ENCODE measurements around the gene NCOA1. TPM values are rescaled to one million over a fixed set of nuclear protein-coding genes. Genes with fewer than 3 reads are reported as not detected.

NCOA1 gene
- total RNA-seq, 2 donors from 2014 or later: 44.2 to 47.1 TPM

DNA sequence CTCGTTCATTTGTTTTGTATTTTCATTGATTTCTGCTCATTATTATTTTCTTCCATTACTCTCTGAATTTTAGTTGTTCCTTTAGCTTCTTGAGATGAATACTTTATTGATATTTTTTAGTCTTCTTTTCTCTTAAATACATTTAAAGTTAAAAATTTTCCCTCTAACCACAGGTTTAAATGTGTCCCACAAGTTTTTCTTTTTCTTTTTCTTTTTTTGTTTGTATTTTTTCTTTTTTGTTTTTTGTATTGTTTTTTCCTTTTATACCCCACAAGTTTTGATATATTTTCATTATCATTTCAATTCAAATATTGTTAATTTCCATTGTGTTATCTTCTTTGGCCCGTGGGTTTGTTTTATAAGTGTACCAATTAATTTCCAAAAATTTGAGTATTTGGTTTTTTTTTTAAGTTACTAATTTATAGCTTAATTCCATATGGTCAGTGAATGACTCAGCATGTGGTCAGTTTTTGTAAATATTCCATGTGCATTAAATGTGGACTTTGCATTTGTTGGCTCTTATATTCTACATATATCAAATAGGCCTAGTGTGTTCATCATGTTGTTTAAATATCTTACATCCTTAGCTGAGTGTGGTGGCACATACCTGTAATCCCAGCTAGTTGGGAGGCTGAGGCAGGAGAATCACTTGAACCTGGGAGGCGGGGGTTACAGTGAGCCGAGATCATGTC lies 318.4 kb downstream of the NCOA1 start:
- no peaks in the 10 kb centered on the region for H3K36me3 Mint-ChIP-seq (ENCODE audit: low read depth)
- H3K4me1 Mint-ChIP-seq: peaks cover 26% of the 10 kb centered on the region
- no peak for ATAC-seq
- no peaks in the 10 kb centered on the region for H3K9me3 ChIP-seq (ENCODE audit: control insufficient read depth, low read length, poor library complexity, severe bottlenecking)
- H3K27ac Mint-ChIP-seq: peak overlapping the region; percentile 86
- DNase-seq: no peak
- peak overlapping the region; percentile 43 for H3K4me3 Mint-ChIP-seq
- H3K27me3 Mint-ChIP-seq: no peaks in the 10 kb centered on the region

DNA sequence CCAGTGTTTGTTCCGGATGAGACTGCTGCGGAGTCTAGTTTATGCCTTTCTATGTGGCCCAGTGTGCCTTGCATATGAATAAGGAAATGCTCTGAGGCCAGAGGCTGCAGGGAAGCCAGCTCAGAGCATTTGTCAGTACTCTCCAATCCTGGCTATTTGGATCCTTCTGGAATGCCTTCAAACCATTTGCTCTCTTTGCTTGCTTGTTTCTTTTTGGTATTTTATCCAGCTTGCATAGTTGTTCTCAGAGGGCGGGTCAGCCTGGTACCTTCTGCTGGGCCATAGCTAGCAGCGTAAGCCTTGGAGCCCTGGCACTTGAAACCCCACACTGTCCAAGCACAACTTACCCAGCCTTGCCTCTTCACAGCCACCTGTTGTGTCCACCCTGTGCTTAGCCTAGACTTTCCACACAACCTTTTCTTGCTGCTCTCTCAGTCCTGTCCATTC lies 322.7 kb downstream of the NCOA1 start:
- no peaks in the 10 kb centered on the region for H3K36me3 Mint-ChIP-seq (ENCODE audit: low read depth)

DNA sequence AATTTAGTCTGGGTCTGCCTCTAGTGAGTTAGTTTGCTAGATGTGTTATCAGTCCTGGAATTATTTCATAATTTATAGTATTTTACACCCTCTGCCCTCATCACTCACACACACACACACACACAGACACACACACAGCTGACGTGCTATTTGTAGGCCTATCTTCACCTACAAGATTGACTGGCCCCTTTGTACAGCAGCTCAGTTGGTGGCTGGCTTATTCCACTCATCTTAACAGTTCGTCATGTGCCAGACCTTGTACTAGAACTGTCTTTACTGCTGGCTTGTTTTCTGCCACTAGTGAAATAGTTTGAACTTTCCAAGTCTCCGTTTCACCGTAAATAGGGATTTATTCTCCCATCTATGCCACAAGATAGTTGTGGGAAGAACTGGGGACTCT lies 323.5 kb downstream of the NCOA1 start:
- Mint-ChIP-seq H3K27me3 (no peaks in the 10 kb centered on the region), H3K36me3 (ENCODE audit: low read depth) (no peaks in the 10 kb centered on the region), H3K4me3 (no peak overlapping the region), H3K27ac (no peak overlapping the region), H3K4me1 (peaks cover 9% of the 10 kb centered on the region)
- no peaks in the 10 kb centered on the region for H3K9me3 ChIP-seq (ENCODE audit: control insufficient read depth, low read length, poor library complexity, severe bottlenecking)
- ATAC-seq (no peak), DNase-seq (no peak)

More for the DNA sequence above, 322.7 kb downstream of the NCOA1 start:
- H3K4me1 Mint-ChIP-seq: peaks cover 15% of the 10 kb centered on the region
- ATAC-seq (no peak), DNase-seq (no peak)
- H3K27ac Mint-ChIP-seq: no peak overlapping the region
- H3K27me3 Mint-ChIP-seq: no peaks in the 10 kb centered on the region
- H3K4me3 Mint-ChIP-seq: no peak overlapping the region
- H3K9me3 ChIP-seq (ENCODE audit: control insufficient read depth, low read length, poor library complexity, severe bottlenecking): no peaks in the 10 kb centered on the region

DNA sequence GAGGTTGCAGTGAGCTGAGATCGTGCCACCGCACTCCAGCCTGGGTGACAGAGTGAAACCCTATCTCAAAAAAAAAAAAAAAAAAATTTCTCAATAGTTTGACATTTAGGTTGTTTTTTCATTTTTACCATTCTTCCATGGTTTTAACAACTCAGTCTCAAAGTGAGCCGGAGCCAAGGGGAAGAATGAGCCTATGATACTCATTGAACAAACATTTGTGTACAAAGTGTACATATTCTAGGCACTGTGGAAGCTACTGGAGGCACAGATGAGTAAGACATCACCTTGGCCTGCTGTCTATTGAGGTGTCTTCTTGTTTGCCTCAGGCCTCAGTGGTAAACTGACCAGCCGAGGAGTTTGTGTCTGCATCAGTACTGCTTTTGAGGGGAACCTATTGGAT lies 324.1 kb downstream of the NCOA1 start:
- H3K9me3 ChIP-seq (ENCODE audit: control insufficient read depth, low read length, poor library complexity, severe bottlenecking): no peaks in the 10 kb centered on the region
- ATAC-seq (no peak), DNase-seq (no peak)
- Mint-ChIP-seq H3K4me1 (peaks cover 8% of the 10 kb centered on the region), H3K27me3 (no peaks in the 10 kb centered on the region), H3K27ac (no peak overlapping the region), H3K4me3 (no peak overlapping the region), H3K36me3 (ENCODE audit: low read depth) (no peaks in the 10 kb centered on the region)

DNA sequence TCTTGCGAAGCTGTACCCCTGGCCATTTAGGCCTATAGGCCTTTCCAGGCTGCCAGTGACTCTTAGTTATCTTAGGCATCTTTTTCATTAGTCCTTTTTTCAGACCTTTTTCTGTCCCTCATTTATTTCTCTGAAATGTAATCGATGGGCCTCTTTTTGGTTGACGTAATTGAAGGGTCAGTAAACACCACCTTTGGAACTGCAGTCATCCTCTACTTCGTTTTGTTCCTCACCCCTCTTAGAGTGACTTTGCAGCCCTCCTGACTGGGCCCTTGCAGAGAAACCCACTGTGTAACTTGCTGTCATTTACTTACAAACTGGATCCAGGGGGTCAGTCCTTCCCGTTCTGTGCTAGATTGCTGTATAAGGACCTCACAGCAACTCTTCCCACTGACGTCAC lies 325.4 kb downstream of the NCOA1 start:
- Mint-ChIP-seq H3K4me1 (peaks cover 8% of the 10 kb centered on the region), H3K27me3 (no peaks in the 10 kb centered on the region), H3K27ac (no peak overlapping the region), H3K36me3 (ENCODE audit: low read depth) (no peaks in the 10 kb centered on the region), H3K4me3 (no peak overlapping the region)
- ATAC-seq: no peak
- no peaks in the 10 kb centered on the region for H3K9me3 ChIP-seq (ENCODE audit: control insufficient read depth, low read length, poor library complexity, severe bottlenecking)
- no peak for DNase-seq

DNA sequence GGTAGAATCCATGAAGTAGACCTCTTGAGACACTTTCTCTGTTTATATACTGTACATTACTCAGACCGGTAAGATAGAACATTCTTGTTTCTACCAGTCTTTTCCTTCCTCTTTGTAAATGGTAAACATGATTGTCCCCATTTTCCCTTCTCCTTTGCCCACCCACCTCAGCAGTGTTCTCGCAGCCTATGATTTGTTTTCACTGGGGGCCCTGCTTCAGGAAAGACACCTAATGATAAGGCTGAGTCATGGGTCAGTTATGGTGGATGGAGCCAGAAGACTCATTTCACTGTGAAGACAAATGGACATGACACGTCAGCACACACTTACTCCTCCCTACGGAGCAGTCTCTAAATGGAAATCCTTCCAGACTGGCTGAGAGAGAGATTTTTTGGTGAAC lies 325.8 kb downstream of the NCOA1 start:
- DNase-seq (no peak), ATAC-seq (no peak)
- Mint-ChIP-seq H3K4me3 (no peak overlapping the region), H3K36me3 (ENCODE audit: low read depth) (no peaks in the 10 kb centered on the region), H3K27ac (no peak overlapping the region), H3K4me1 (peaks cover 8% of the 10 kb centered on the region), H3K27me3 (no peaks in the 10 kb centered on the region)
- no peaks in the 10 kb centered on the region for H3K9me3 ChIP-seq (ENCODE audit: control insufficient read depth, low read length, poor library complexity, severe bottlenecking)

DNA sequence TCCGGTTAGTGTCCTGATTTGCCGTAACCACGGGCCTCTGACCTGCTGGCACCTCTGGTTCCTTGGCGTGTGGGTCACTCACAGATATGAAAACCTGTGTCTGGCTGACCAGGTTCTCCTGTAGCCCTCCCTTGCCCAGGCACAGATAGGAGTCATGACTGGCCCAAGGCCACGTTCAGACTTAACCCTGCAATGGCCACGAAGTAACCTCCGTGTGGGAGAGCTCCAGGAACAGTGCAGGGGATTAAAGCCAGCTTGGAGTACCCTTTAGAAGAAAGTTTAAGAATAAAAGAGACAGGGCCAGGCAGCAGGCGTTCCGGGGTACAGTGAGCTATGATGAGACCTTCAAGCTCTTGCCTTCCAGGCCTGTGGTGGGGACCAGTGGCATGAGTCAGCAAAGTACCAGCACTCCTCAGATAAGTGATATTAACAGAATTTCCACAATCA lies 327.7 kb downstream of the NCOA1 start:
- Mint-ChIP-seq H3K27me3 (no peaks in the 10 kb centered on the region), H3K27ac (no peak overlapping the region), H3K4me1 (peaks cover 5% of the 10 kb centered on the region), H3K4me3 (no peak overlapping the region), H3K36me3 (ENCODE audit: low read depth) (no peaks in the 10 kb centered on the region)
- ATAC-seq (no peak), DNase-seq (no peak)
- no peaks in the 10 kb centered on the region for H3K9me3 ChIP-seq (ENCODE audit: control insufficient read depth, low read length, poor library complexity, severe bottlenecking)

DNA sequence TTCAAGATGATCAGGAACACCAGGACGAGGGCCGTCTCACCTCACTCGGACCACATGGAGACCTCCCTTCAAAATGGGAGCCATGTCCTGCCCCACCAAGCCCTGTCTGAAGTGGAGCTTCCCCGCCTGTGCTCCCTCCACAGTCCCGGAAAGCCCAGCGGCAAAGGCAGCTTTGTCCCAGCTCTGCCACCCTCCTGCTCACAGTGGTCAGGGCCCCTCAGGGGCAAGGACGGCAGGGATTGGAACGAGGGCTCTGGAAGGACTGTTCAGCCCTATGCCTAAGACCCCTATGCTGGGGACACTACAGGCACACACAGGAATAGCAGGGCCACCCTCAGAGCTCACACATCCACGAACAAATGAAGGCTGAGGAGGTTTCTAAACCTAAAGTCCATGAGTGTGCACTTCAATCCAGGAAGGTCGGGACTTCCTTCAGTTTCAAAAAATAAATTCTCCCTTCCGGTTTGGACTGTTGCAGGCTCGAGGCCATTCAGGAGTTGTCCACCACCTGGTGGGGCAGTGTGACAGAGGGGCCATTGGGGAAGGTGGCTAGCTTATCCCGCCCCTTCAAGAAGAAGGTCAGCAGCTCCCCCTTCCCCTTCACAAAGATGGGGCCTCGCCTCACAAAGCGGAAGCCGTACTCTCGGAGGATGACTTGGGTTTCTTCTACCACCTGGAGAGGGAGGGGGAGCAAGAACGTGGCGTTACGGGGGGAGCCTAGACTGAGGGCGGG lies 328.6 kb downstream of the NCOA1 start:
- DNase-seq (no peak), ATAC-seq (no peak)
- H3K4me3 Mint-ChIP-seq: no peak overlapping the region
- no peaks in the 10 kb centered on the region for H3K9me3 ChIP-seq (ENCODE audit: control insufficient read depth, low read length, poor library complexity, severe bottlenecking)
- H3K27me3 Mint-ChIP-seq: no peaks in the 10 kb centered on the region
- no peaks in the 10 kb centered on the region for H3K36me3 Mint-ChIP-seq (ENCODE audit: low read depth)
- no peaks in the 10 kb centered on the region for H3K4me1 Mint-ChIP-seq
- no peak overlapping the region for H3K27ac Mint-ChIP-seq

DNA sequence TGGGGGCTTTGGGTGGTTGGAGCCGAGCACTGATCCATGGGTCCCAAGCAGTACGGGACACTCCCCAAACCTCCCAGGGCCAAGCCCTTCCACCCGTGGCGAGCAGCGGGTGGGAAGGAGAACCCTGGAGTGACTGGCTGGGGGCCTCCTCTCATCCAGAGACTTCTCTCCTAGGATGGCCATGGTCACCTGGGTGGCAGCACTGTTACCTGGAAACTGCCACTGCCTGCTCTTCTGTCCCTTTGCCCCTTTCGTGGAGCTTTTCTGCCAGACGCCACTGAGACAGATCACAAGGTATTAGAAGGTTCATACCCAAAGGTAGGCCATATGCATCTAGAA lies 329.1 kb downstream of the NCOA1 start:
- Mint-ChIP-seq H3K4me1 (no peaks in the 10 kb centered on the region), H3K27ac (no peak overlapping the region), H3K36me3 (ENCODE audit: low read depth) (no peaks in the 10 kb centered on the region), H3K4me3 (no peak overlapping the region), H3K27me3 (no peaks in the 10 kb centered on the region)
- no peaks in the 10 kb centered on the region for H3K9me3 ChIP-seq (ENCODE audit: control insufficient read depth, low read length, poor library complexity, severe bottlenecking)
- ATAC-seq (no peak), DNase-seq (no peak)

Other genes with a start within 250 kb of the NCOA1 start
- gene ITSN2, start 130.7 kb upstream of the NCOA1 start, total RNA-seq: 10 to 100 TPM; 90.5 to 95.5 TPM